GM12892 (cell line): Measurements from ENCODE around the gene ATP2B3.

Experiments used
- DNase-seq: peaks from one replicate; pipeline ENCODE4 v3.0.0; 2011; ENCODE audit not compliant: insufficient read length
- FAIRE-seq: peaks from 2 replicates; lab custom pipeline; 2011; peaks lifted over from hg19 to GRCh38; lab: Jason Lieb, UNC
- POLR2A ChIP-seq: IDR thresholded peaks from 2 replicates; pipeline ENCODE4 v1.6.1; 2011; ENCODE audit warnings: low read depth, low read length, control low read depth
- POLR2AphosphoS5 ChIP-seq: IDR thresholded peaks from 2 replicates; pipeline ENCODE4 v1.6.1; 2011; ENCODE audit warnings: low read depth, low read length, control low read depth
- TAF1 ChIP-seq: IDR thresholded peaks from 2 replicates; pipeline ENCODE4 v1.6.1; 2011; ENCODE audit warnings: low read depth, mild to moderate bottlenecking, control low read depth, low read length, borderline replicate concordance

Gene ATP2B3

GRCh38 chrX:153513265-153513664 lies 4.2 kb upstream of the ATP2B3 start:
- no peak for FAIRE-seq
- TF ChIP-seq POLR2A: no peak
- TF ChIP-seq POLR2AphosphoS5: no peak
- no peak for TF ChIP-seq TAF1
- no peak for DNase-seq

DNA sequence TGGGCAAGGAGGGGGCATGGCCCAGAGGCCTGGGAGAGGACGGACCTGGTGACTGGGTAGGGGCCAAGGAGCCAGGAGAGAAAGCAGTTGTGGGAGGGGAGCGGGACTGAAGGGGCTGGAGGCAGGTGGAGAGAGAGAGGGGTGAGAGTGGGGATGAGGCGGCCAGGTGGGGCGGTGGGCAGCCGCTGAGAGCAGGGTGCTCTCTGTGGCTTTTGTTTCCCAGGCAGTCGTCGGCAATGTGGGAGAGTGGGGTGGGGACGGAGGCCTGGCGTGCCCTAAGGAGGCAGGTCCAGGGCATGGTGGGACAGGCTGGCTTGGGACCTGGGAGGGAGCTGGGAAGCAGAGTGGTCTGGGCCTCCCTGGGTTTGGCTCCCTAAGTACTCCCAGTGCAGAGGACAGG lies 3.2 kb upstream of the ATP2B3 start:
- no peak for FAIRE-seq
- no peak for DNase-seq
- no peak for TF ChIP-seq TAF1
- TF ChIP-seq POLR2A: no peak
- no peak for TF ChIP-seq POLR2AphosphoS5

DNA sequence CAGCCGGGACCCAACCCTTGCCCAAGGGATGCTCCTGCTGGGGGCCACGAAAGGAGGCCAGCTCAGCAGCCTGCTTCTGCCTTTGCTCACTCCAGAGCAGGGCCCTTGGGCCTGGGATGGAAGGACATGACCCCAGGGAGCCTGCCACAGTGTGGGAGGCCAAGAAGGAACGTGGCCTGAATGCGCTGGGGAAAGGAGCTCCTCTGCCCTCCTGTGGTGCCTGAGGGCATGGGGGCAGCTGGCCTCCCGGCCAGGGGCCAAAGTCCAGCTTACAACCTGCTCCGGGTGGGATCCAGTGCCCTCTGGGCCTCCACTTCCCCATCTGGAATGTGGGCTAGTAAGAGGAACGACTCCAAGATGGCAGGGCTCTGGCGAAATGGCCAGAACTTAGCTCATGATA lies 2.0 kb upstream of the ATP2B3 start:
- TF ChIP-seq POLR2AphosphoS5 (no peak), POLR2A (no peak), TAF1 (no peak)
- no peak for FAIRE-seq
- DNase-seq: no peak

- TF ChIP-seq POLR2AphosphoS5: no peak
- TF ChIP-seq TAF1: no peak
- no peak for TF ChIP-seq POLR2A
- FAIRE-seq (no peak), DNase-seq (no peak)
These were observed 1.4 kb upstream of the ATP2B3 start for GRCh38 chrX:153516073-153516472.

DNA sequence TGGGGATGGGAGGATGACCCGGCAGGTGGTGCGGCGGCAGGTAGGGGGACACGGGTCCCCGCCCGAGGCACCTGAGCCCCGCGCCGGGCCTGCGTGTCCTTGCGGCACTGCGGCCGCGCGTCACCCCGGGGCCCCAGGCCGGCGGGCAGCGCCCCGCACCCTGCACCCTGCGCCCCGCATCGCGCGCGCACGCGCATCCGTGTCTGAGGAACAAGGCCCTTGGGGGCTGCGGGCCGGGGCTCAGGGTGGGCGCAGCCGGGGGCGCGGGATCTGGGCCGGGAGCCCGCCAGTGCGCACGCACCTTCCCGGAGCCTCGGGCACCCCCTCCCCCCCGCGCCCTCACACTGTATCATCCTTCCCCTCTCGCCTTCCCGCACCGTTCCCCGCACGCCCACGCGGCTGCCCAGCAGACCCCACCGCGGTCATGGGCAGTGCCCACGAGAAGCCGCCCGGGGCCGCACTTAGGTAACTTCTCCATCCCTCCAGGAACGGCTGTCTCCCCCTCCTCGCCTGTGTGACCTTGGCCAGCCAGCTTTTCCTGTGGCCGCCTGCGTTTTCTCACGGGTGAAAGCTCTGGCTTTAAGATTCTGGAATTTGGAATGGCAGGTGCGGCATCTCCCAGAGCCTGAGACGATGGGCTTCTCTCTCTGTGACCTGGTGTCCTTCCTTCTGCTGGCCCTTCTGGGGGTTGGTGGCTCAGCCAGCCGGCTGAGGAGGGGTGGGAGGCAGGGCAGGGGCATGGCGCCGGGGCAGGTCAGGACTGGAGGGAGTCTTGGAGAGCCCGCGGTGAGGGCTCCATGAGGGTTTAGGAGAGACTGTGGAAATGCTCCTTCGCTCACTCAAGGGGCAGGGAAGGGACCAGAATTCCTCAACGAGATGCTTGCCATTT lies 748 bp downstream of the ATP2B3 start:
- FAIRE-seq (no peak), DNase-seq (no peak)
- no peak for TF ChIP-seq TAF1
- no peak for TF ChIP-seq POLR2AphosphoS5
- no peak for TF ChIP-seq POLR2A

GRCh38 chrX:153519569-153520286 lies 2.3 kb downstream of the ATP2B3 start:
- FAIRE-seq: no peak
- no peak for TF ChIP-seq POLR2AphosphoS5
- no peak for TF ChIP-seq TAF1
- TF ChIP-seq POLR2A: no peak
- no peak for DNase-seq

- DNase-seq (no peak), FAIRE-seq (no peak)
- TF ChIP-seq POLR2A (no peak), POLR2AphosphoS5 (no peak), TAF1 (no peak)
These were observed 3.0 kb downstream of the ATP2B3 start for GRCh38 chrX:153520287-153520917.

GRCh38 chrX:153521034-153521433 lies 3.6 kb downstream of the ATP2B3 start:
- no peak for FAIRE-seq
- no peak for DNase-seq
- TF ChIP-seq TAF1: no peak
- TF ChIP-seq POLR2A: no peak
- TF ChIP-seq POLR2AphosphoS5: no peak

- no peak for FAIRE-seq
- DNase-seq: no peak
- no peak for TF ChIP-seq POLR2AphosphoS5
- no peak for TF ChIP-seq TAF1
- no peak for TF ChIP-seq POLR2A
These were observed 4.8 kb downstream of the ATP2B3 start for GRCh38 chrX:153522259-153522658.

DNA sequence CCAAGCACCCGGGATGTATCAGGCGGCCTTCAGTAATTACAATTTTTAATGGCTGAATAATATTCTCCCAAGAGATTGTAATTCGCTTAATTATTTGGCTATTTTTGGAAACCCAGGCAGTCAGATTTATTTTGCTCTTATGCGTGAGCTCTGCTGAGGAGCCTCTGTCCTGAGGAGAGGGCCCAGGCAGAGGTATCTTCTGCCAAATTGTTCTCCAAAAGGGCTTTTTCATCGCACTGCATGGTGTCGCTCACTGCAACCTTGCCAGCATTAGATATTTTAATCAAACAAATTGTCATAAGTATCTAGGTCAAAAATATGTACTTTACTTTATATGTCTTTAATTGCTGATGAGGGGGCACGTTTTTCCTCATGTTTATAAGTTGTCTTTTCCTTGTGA lies 5.8 kb downstream of the ATP2B3 start:
- no peak for FAIRE-seq
- TF ChIP-seq POLR2A (no peak), TAF1 (no peak), POLR2AphosphoS5 (no peak)
- DNase-seq: no peak

DNA sequence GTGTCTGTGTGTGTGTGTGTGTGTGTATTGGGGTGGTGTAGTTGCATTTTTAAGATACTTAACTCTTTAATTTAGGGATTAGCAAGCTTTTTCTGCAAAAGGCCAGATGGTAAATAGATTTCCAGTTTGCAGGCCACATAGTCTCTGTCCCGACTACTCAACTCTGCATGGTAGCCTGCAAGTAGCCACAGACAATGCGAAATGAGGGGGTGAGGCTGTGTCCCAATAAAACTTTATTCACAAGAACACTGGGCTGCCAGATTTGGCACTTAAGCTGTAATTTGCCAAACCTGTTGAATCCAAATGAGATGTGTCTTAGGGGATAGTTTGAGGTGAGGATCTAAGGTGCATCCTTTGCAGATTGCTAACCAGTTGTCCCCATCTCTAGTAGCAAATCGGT lies 6.8 kb downstream of the ATP2B3 start:
- no peak for DNase-seq
- TF ChIP-seq POLR2A (no peak), TAF1 (no peak)
- no peak for FAIRE-seq

DNA sequence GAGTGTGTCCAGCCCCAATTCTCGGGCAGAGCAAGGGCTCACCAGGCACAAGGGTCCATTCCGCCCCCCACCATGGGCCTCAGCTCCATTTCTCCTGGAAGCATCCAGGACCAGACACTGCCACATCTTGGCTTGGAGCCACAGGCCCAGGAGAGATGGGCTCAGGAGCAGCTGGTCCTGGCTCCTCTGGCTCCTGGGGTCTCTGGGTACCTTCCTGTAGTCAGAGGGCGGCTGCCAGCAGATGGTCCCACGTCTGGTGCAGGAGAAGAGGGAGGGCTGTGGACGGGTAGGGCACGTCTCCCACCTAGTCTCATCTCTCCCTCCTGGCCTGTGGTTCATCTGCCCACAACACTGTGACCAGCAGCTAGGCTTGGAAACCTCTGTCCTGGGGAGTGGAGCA lies 8.0 kb downstream of the ATP2B3 start:
- no peak for DNase-seq
- no peak for FAIRE-seq
- TF ChIP-seq TAF1 (no peak), POLR2A (no peak), POLR2AphosphoS5 (no peak)
